ENCODE measurements around the gene PSMD11.
A peak's percentile ranks its signal among the peaks of the same experiment; 100 is the strongest.

The PSMD11 gene

DNA sequence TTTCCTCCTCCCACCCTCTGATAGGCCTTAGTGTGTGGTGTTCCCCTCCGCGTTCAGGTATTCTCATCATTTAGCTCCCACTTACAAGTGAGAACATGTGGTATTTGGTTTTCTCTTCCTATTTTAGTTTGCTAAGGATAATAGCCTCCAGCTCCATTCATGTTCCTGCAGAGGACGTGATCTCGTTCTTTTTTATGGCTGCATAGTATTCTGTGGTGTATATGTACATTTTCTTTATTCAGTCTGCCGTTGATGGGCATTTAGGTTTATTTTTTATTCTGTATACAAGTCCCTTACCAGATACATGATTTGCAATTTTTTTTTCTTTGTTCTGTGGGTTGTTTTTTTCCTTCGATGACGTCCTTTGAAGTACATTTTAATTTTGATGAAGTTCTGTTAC is 23.6 kb downstream of the PSMD11 start:
- DNase-seq = no peak

DNA sequence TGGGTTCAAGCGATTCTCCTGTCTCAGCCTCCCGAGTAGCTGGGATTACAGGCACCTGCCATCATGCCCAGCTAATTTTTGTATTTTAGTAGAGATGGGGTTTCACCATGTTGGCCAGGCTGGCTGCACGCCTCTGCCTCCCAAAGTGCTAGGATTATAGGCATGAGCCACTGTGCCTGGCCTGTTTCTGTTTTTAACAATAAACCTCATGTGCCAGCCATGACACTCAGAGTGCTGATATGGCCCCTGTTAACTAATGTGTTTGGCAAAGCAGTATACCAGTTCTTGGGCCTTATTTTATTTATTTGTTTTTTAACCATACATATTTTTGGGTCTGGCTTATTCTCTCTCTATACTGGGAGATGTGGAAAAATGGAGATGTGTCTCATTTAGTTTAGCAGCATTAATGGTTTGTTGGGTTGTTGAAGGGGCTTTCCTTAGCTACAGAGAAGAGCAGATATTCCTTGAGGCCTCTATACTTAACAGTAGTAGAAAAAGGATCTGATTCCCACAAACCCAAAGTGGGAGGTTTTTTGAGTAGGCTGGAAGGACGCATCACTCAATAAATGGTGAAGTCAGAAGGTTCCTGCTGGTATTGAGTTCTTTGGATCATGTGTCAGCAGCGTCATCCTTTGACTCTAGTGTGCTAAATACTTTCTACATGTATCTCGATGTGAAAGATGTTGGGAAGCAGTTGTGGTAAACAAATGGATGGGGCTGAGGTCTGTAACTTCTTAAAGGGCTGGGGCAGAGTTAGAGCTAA is 26.3 kb downstream of the PSMD11 start:
- no peak for DNase-seq

DNA sequence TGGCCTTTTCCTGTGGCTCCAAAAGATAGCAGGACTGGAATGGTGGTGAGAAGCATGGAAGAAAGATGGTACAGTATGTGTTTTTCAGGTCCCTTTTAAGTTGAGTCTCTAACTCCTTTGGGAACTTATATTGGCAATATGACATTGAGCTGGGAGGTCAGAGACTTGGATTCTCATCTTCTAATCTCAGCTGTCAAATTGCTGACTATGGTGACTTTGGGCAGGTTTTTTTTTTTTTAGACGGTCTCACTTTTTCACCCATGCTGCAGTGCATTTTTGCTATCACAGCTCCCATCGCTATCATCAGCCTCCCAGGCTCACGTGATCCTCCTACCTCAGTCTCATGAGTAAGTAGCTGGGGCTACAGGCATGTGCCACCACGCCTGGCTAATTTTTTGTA is 27.3 kb downstream of the PSMD11 start:
- DNase-seq = no peak

DNA sequence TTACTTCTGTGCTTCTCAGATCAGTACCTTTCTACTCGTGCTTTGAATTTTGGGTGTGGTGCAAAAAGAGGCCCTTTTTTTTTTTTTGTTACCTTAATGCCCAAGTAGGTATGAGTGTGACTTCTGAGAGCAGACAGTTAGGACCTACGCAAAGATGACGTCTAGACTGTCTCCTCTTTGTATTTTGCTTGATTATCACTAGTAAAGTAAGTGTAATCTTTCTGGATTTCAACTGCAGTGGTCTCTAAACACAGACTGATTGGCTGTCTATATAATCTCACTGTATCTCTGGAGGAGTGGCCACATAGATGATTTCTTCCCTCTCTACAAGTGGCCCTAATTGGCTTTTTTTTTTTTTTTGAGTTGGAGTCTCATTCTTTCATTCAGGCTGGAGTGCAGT is 30.9 kb downstream of the PSMD11 start:
- no peak for DNase-seq

DNA sequence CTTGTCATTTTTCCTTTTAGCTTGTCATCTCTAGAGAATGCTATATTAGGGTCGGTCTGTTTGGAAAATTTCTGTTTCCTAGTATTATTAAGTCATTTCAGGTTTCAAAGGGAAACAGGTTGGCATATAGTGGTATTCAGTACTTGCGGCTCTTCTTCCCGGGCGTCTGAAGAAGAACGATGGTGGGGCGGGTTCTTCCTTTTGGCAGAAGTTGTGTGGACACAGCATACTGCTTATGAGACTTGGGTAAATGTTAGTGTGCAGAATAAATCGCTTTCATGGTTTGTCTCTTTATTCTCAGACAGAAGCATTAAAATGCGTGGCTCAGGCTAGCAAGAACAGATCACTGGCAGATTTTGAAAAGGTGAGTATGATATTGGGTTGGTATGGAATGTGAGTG is 32.9 kb downstream of the PSMD11 start:
- no peak for DNase-seq

DNA sequence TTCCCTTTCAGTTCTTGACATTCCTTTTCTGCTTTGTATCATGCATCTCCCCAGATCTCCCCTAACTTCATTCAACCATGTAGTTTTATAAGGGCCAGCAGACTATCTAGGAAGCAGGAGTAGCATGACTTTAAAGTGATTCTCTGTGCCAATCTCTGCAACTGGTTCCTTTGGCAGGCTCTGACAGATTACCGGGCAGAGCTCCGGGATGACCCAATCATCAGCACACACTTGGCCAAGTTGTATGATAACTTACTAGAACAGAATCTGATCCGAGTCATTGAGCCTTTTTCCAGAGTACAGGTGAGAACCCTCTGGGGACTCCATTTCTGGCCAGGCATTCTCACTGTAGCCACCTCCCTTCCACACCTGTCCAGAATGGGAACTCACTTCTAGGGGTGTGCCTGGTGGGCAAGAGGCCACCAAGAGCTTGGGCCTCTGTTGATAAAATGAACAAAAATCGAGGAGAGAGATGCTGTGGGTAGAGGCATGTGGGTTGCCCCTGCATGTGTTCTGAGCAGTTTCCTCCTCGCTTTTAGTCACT is 34.8 kb downstream of the PSMD11 start:
- no peak for DNase-seq

DNA sequence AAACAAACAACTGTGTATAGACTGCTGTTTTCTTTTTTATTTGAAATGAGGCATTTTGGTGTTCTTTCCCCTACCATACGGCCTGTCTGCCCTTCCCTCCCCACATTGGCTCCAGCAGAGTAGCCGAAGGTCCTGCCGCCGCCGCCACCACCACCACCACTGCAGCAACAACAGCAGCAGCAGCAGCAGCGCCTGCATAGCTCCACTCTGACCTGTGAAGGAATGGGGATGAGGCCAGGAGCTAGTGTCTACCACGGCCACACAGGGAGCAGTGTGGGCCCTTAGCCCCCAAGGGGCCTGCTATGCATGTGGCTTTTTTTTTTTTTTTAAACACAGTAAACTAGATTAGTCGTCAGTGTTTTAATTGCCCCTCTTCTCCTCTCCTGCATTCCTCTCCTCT is 36.9 kb downstream of the PSMD11 start:
- no peak for DNase-seq

DNA sequence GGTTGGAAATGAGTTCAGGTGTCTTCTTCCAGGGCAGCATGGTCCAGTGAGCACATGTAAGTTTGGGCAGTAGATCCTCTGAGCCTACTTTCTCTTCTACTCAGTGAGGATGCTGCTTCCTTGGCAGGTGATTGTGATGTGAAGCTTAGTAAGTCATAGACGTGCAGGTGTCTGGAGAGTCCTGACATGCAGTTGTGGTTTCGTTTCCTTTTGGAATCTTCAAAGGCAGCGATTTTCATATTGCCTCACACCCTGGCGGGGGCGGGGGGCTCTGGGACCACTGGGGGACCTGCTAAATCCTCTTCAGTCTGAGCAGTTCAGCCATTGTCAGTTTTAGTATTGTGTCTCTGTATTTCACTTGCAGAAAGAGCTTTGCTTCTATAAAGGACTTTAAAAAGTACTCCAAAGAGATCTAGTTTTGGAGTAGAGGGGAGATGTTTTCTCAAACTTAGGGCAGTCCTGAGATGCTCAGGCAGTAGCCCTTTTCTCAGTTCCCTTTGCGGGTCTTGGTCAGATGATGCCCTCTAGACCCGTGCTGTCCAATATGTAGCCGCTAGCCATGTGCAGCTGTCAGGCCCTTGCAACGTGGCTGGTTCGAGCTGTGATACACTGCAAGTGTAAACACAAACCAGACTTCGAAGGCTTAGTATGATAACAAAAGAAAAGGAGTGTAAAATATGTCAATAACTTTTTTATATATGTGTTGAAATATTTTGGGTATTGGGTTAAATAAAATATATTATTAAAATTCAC is 38.4 kb downstream of the PSMD11 start:
- no peak for DNase-seq

DNA sequence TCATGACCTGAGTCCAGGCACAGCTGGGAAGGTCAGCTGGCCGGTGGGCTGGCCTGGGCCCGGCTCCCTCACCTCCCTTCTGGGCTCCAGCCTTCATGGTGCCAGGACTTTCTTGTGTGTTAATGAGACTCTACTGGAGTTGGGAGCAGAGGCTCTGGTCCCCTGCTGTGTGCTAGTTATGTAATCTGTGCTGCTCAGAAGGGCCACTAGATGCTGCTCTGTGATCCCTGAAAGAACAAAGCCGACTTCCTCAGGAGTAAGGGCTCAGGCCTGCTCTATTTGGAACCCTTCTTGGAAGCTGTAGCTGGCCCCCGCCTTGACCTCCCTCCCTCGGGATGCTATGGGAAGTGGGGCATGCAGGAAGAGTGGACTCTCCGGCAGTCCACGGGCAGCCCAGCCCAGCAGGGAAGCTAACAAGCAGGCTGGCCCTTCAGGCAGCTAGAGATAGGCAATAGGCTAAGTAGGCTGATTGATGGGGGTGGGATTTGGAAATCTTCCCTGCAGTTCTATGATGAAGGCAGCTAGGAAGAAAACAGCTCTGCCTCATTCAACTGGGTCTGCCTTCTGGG is 39.2 kb downstream of the PSMD11 start:
- DNase-seq = peak; percentile 61 to 72

DNA sequence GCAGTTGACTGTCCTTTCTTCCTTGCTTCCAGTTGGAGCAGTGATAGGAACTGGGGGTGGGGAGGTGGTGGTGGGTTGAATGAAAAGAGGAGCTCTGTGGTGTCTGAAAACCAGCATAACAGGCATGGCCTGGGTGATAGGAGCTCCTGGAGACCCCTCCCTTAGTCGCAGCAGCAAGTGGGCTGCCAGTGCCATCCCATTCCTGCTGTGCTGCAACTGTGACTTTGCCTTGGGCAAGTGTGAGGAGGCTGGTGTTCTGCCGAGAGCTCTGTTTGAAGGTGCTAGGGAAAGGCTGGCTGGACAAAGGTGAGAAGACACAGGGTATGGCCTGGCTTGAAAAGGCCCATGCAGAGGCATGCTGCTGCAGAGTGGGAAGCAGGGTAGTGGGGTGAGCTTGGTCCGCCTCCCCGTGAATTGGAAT is 39.7 kb downstream of the PSMD11 start:
- no peak for DNase-seq

DNA sequence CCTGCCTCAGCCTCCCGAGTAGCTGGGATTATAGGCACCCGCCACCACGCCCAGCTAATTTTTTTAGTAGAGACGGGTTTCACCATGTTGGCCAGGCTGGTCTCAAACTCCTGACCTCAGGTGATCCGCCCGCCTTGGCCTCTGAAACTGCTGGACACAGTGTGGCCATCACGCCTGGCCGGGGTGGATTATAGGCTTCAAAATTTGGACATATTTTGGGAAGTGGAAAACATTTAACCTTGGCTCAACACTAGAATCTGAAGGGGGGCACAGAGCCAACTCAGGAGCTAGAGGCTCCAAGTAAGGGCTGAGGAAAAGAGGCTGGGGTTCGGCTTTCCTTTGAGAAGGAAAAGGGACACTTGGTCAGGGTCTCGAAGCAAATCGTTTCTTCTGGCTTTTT is 40.3 kb downstream of the PSMD11 start:
- no peak for DNase-seq

DNA sequence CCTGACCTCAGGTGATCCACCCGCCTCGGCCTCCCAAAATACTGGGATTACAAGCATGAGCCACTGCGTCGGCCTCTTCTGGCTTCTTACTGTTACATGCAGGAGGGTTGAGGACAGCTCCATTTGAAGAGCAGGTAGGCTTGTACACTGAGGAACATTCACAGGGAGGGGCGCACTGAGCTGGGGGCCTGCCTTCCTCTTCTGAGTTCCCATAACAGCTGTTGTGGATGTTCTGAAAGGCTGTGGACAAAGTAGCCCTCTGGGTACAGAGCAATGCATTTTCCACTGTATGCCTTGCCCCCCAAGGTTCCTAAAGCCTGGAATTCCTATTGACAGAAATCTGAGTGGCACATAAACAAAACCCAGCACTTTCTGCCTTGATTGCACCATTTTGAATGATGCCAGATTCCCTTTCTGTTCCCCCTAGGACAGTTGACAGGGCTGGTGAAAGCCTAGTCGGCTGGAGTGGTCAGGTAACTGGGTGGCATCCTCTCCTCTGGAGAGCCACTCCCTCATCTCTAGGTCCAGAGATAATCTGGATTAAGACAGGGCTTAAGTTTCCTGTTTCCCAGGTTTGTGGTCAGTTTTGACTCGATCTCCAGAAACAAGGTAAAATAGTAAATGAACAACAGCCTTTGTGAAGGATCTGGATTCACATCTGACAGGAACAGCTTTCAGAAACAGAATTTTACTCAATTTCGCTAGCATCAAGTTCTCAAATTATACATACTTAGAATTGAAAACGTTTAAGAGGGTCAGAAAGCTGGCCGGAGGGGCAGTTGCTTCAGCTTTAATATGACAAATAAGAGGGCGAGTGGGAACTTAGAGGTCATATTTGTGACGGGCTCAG is 41.2 kb downstream of the PSMD11 start:
- no peak for DNase-seq

DNA sequence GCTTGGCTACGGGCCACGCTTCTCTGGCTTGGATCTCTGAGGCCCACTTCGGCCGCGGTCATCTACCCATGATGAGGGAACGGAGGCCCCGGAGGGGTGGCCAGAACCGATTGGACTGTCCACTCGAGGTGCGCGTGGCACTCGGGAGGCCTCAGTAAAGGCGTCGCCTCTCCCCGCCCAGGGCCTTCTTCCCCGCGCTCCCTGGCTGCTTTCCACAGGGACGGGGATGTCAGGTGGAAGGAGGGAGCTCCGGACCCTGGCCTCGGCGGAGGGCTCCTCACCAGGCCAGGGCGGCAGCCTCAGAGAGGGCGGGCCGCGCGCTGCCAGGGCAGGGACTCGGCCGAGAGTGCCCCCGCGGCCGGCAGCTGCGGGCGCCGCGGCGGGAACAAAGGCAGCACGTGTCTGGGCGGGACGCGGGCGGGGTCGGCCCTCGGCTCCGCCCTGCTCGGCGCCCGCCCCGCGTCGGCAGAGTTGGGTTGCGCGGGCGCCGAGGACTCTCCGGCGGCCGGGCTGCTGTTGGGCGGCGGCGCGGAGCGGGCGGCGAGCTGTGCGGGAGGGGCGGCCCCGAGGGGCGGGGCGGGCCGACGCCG is 41.9 kb downstream of the PSMD11 start:
- DNase-seq = peak; percentile 62 to 69

DNA sequence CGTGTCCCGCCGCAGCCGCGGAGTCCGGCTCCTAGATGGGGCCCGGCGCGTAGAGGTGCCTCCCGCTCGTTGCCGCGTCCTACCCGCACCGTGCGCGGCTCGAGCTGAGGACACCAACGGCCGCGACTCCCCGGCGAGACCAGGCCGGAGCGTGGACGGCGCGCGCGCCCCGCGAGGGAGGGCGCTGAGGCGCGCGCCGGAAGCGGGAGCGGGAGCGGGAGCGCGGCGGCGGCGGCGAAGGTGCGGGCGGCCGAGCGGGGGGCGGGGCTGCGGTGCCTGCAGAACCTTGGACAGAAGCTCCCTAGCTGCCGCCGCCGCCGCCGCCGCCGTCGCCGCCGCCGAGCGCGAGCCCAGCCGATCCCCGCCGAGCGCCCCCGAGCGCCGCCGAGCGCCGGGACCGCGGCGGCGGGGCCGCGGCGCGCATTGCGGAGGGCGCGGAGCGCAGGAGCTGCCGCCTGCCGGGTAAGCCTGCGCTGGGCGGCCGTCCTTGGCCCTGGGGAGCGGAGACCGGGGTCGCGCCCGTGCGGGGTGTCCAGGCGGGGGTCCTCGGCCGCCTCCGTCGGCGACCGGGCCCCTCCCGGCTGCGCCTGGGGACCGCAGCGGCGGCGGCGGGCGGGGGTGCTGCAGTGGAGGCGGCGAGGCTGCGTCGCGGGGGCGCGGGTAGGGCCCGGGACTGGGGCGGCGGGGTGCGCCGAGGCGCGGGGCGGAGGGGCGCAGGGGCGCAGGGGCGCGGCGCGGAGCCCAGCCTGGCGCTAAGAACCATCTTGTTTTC is 42.6 kb downstream of the PSMD11 start, which contains the start of gene CDK5R1:
TSS of gene CDK5R1 (plus strand) at position 293 of the 772 bp plus-strand sequence. CDS start 628 bp downstream, outside the sequence.
- peak; percentile 71 to 78 for DNase-seq

DNA sequence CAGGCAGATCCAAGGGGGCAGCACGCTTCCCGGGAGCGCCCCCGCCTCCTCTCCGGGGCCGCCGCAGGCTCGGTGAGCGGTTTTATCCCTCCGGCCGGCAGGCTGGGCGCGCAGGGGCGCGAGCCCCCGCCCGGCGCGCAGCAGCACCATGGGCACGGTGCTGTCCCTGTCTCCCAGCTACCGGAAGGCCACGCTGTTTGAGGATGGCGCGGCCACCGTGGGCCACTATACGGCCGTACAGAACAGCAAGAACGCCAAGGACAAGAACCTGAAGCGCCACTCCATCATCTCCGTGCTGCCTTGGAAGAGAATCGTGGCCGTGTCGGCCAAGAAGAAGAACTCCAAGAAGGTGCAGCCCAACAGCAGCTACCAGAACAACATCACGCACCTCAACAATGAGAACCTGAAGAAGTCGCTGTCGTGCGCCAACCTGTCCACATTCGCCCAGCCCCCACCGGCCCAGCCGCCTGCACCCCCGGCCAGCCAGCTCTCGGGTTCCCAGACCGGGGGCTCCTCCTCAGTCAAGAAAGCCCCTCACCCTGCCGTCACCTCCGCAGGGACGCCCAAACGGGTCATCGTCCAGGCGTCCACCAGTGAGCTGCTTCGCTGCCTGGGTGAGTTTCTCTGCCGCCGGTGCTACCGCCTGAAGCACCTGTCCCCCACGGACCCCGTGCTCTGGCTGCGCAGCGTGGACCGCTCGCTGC is 43.3 kb downstream of the PSMD11 start:
- DNase-seq = no peak

DNA sequence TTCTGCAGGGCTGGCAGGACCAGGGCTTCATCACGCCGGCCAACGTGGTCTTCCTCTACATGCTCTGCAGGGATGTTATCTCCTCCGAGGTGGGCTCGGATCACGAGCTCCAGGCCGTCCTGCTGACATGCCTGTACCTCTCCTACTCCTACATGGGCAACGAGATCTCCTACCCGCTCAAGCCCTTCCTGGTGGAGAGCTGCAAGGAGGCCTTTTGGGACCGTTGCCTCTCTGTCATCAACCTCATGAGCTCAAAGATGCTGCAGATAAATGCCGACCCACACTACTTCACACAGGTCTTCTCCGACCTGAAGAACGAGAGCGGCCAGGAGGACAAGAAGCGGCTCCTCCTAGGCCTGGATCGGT is 43.9 kb downstream of the PSMD11 start:
- no peak for DNase-seq

DNA sequence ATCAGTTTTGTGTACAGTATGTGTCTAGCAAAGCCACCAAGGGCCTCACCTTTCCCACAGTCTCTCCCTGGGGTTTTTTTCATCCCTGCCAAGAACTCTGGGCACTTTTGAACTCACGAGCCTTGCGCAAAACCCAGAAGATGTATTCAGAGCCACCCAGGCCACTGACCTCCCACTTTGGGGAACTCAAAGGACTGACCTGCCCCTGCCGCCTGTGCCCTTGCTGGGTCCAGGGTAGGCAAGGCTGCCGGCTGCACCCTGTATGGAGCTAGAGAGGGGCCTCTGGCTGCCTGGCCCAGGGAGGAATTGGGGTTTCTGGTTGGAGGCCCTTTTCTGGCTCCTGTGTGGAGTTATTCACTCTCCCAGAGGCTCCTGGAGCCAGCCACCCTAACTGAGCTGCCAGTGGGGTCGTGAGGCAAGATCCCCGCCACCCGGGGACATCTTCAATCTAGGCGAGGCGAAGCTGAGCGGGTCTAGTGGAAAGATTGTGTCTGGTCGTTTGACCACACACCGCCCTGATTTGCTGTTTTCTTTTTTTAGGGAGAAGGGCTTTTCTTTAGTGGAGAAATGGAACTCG is 44.4 kb downstream of the PSMD11 start:
- DNase-seq = no peak

DNA sequence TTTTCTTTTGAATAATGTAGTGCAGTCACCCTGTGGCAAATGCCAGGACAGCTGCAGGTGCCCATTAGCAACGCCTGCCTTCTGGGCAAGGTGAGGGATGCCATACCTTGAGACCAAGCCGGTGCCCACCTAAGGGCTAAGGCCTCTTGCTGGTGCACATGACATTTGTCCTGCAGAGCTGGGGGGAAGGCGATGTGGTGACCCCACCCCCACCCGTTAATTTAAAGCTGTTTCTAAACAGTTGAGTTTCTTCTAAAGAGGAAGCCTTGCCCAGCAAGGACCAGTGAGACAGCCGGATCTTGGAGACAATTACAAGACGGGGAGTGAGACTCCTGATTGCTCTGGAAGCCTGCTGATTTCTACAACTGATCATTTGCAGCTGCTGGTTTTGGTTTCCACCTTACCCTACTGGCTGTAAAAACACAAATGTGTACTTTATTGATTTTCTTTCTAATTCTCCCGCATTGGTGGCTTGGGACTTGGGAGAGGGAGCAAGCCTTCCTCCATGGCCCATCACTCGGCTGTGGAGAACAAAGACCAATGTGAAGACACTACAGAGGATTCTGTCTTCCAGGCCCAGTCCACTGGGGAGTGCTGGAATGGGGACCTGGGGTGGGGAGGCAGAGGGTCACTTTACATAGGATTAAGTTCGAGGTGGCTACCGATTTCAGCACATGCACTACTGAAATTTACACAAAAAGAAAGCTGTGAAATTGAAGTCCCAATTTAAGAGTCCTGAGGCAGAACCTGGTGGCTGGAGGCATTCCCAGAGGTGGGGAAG is 45.2 kb downstream of the PSMD11 start:
- DNase-seq = no peak

DNA sequence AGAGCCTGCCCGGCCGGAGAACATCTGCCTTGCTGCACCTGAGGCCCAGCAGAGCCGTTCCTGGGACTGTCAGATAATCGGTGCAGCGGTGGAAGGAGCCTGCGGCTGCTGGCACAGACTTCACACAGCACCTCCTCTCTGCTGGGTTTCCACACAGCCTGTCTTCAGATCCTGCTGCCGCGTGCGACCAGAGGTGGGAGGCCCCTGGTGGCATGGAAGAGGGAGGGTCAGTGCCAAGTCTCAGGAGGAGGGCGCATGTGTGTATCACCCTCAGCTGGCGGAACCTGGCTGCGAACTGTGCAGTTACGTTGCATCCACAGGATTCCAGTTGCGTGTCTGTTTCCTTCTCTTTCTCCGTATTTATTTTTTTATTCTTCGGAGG is 45.8 kb downstream of the PSMD11 start:
- DNase-seq = no peak

Measured in CD4-positive, alpha-beta T cell treated with Interleukin-4 for 1 hour (primary cell).